HG02885 (cell line): Measurements from ENCODE around the gene PPIP5K1.

ENCODE experiments used
- ATAC-seq: cut with Tn5 transposase; IDR thresholded peaks from one replicate; pipeline ENCODE4 v1.9.1; 2021; ENCODE audit warnings: mild to moderate bottlenecking; ENCODE audit not compliant: unreplicated experiment, poor library complexity

The PPIP5K1 gene

GRCh38 chr15:43493703-43494472, 96.1 kb downstream of the PPIP5K1 start:
- no peak for ATAC-seq

- ATAC-seq: peak; percentile 99
Observed at GRCh38 chr15:43492673-43493601, 97.1 kb downstream of the PPIP5K1 start, which contains the start of gene TP53BP1. TSS of gene TP53BP1 (minus strand) at chr15:43493156. CDS start at chr15:43493043, 113 bp downstream.

- ATAC-seq: no peak
Observed at GRCh38 chr15:43492266-43492665, 97.7 kb downstream of the PPIP5K1 start.

GRCh38 chr15:43489191-43489590, 100.8 kb downstream of the PPIP5K1 start:
- ATAC-seq: no peak

- no peak for ATAC-seq
Observed at GRCh38 chr15:43488790-43489189, 101.2 kb downstream of the PPIP5K1 start.

- ATAC-seq: no peak
Observed at GRCh38 chr15:43487271-43487895, 102.6 kb downstream of the PPIP5K1 start.

- ATAC-seq: no peak
Observed at GRCh38 chr15:43484455-43484854, 105.6 kb downstream of the PPIP5K1 start.
